Measurements from ENCODE around the gene TIMM8B.
A peak's percentile ranks its signal among the peaks of the same experiment; 100 is the strongest.
"Not testable (repeated sequence)": the region's sequence is repeated elsewhere in the genome, so short reads cannot be mapped to it uniquely, and the experiment has no call there.

TIMM8B gene

GRCh38 chr11:112086422-112087191 lies at the start of gene TIMM8B, which contains the start of gene SDHD:
Gene TIMM8B, minus strand, starts transcription at chr11:112086756. Its CDS starts 33 bp downstream, at chr11:112086723.
Gene SDHD, plus strand, starts transcription at chr11:112086873. Its CDS starts 35 bp downstream, at chr11:112086908.
- DNase-seq (ENCODE audit: low read depth): peak; percentile 83

- DNase-seq (ENCODE audit: low read depth): no peak
These were observed 47.9 kb upstream of the TIMM8B start for GRCh38 chr11:112134473-112134872.

GRCh38 chr11:112132737-112133136 lies 46.2 kb upstream of the TIMM8B start:
- no peak for DNase-seq (ENCODE audit: low read depth)

GRCh38 chr11:112129656-112130055 lies 43.1 kb upstream of the TIMM8B start:
- DNase-seq (ENCODE audit: low read depth): no peak

- DNase-seq (ENCODE audit: low read depth): peak; percentile 51
These were observed 42.0 kb upstream of the TIMM8B start for GRCh38 chr11:112128483-112129121.

GRCh38 chr11:112127056-112127455 lies 40.5 kb upstream of the TIMM8B start:
- no peak for DNase-seq (ENCODE audit: low read depth)

GRCh38 chr11:112123129-112123528 lies 36.6 kb upstream of the TIMM8B start:
- DNase-seq (ENCODE audit: low read depth): no peak

GRCh38 chr11:112121981-112122615 lies 35.5 kb upstream of the TIMM8B start:
- DNase-seq (ENCODE audit: low read depth): no peak

- DNase-seq (ENCODE audit: low read depth): no peak
These were observed 31.6 kb upstream of the TIMM8B start for GRCh38 chr11:112118176-112118575.

GRCh38 chr11:112115386-112115785 lies 28.8 kb upstream of the TIMM8B start:
- no peak for DNase-seq (ENCODE audit: low read depth)

- DNase-seq (ENCODE audit: low read depth): no peak
These were observed 27.9 kb upstream of the TIMM8B start for GRCh38 chr11:112114460-112114859.

- peak; percentile 17 for DNase-seq (ENCODE audit: low read depth)
These were observed 27.2 kb upstream of the TIMM8B start for GRCh38 chr11:112113539-112114457.

GRCh38 chr11:112106070-112106469 lies 19.5 kb upstream of the TIMM8B start:
- no peak for DNase-seq (ENCODE audit: low read depth)

- DNase-seq (ENCODE audit: low read depth): no peak
These were observed 16.9 kb upstream of the TIMM8B start for GRCh38 chr11:112103446-112103845.

GRCh38 chr11:112100462-112100861 lies 13.9 kb upstream of the TIMM8B start:
- no peak for DNase-seq (ENCODE audit: low read depth)

- DNase-seq (ENCODE audit: low read depth): no peak
These were observed 11.4 kb upstream of the TIMM8B start for GRCh38 chr11:112097734-112098528.

- no peak for DNase-seq (ENCODE audit: low read depth)
These were observed 9.6 kb upstream of the TIMM8B start for GRCh38 chr11:112096194-112096593.

GRCh38 chr11:112095302-112095701 lies 8.7 kb upstream of the TIMM8B start:
- not testable (repeated sequence) for DNase-seq (ENCODE audit: low read depth)

GRCh38 chr11:112087212-112087611 lies 656 bp upstream of the TIMM8B start:
- no peak for DNase-seq (ENCODE audit: low read depth)

GRCh38 chr11:112085822-112086421 lies 634 bp downstream of the TIMM8B start:
- no peak for DNase-seq (ENCODE audit: low read depth)

- peak; percentile 81 for DNase-seq (ENCODE audit: low read depth)
These were observed 3.8 kb downstream of the TIMM8B start for GRCh38 chr11:112082729-112083128.

All from GM04503 (cell line).